ENCODE results near the gene GPBP1.
"Not testable (repeated sequence)": the region's sequence is repeated elsewhere in the genome, so short reads cannot be mapped to it uniquely, and the experiment has no call there.

Gene GPBP1

GRCh38 chr5:57173319-57174127 lies at the start of gene GPBP1:
Gene GPBP1 (plus strand): TSS chr5:57174059. CDS start chr5:57214131, 40,072 bp downstream.
- DNase-seq: peak; percentile 96

GRCh38 chr5:57128325-57128724 lies 45.5 kb upstream of the GPBP1 start:
- no peak for DNase-seq

- DNase-seq: no peak
Measured at GRCh38 chr5:57133574-57133973, 40.3 kb upstream of the GPBP1 start.

- DNase-seq: no peak
Measured at GRCh38 chr5:57137401-57137800, 36.5 kb upstream of the GPBP1 start.

GRCh38 chr5:57152316-57152715 lies 21.5 kb upstream of the GPBP1 start:
- no peak for DNase-seq

- no peak for DNase-seq
Measured at GRCh38 chr5:57155033-57155432, 18.8 kb upstream of the GPBP1 start.

GRCh38 chr5:57157131-57157530 lies 16.7 kb upstream of the GPBP1 start:
- DNase-seq: no peak

- DNase-seq: no peak
Measured at GRCh38 chr5:57157666-57158065, 16.2 kb upstream of the GPBP1 start.

- DNase-seq: no peak
Measured at GRCh38 chr5:57163553-57164006, 10.3 kb upstream of the GPBP1 start.

GRCh38 chr5:57164124-57164523 lies 9.7 kb upstream of the GPBP1 start:
- DNase-seq: no peak

- DNase-seq: not testable (repeated sequence)
Measured at GRCh38 chr5:57165171-57165570, 8.7 kb upstream of the GPBP1 start.

- no peak for DNase-seq
Measured at GRCh38 chr5:57166276-57166675, 7.6 kb upstream of the GPBP1 start.

GRCh38 chr5:57167201-57167600 lies 6.7 kb upstream of the GPBP1 start:
- DNase-seq: no peak

GRCh38 chr5:57170116-57170515 lies 3.7 kb upstream of the GPBP1 start:
- not testable (repeated sequence) for DNase-seq

GRCh38 chr5:57171816-57172465 lies 1.9 kb upstream of the GPBP1 start:
- no peak for DNase-seq

- no peak for DNase-seq
Measured at GRCh38 chr5:57172466-57173318, 1.2 kb upstream of the GPBP1 start.

- DNase-seq: no peak
Measured at GRCh38 chr5:57174128-57174889, 450 bp downstream of the GPBP1 start.

- no peak for DNase-seq
Measured at GRCh38 chr5:57174890-57175510, 1.1 kb downstream of the GPBP1 start.

GRCh38 chr5:57175551-57176309 lies 1.9 kb downstream of the GPBP1 start:
- no peak for DNase-seq

- DNase-seq: no peak
Measured at GRCh38 chr5:57176350-57176857, 2.5 kb downstream of the GPBP1 start.

All from NCI-H524 treated with DMSO at 0.1 percent for 48 hours (cell line).